ENCODE results near the gene LGI4. TPM values are rescaled to one million over a fixed set of nuclear protein-coding genes. Genes with fewer than 3 reads are reported as not detected.

LGI4 gene
- total RNA-seq, 1 experiment from 2014 or later: not detected

DNA sequence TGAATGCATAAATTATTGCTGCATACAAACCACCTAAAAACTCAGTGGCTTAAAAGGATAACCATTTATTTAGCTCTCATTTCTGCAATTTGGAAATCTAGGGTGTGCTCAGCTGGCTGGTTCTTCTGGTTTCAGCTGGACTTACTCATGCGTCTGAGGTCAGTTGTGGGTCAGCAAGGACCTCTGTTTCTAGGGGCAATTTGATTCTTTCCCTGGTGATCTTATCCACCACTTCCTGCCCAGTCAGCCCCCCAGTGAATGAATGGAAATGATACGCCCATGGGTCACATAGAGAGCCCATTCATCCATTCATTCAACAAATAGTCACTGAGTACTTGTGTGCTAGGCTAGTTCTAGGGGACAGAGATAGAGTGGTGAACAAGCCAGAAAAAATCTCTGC lies 29.6 kb upstream of the LGI4 start:
- no peaks in the 10 kb centered on the region for H3K36me3 ChIP-seq (ENCODE audit: insufficient read depth, low read length, poor library complexity, severe bottlenecking)
- intact Hi-C loops (cut with micrococcal nuclease; ENCODE audit: unreplicated experiment): no loop called here
- ChIA-PET POLR2A (ENCODE audit: low non-redundant PET) (no interaction called here), CTCF (no interaction called here)
- no peak for TF ChIP-seq EZH2 (IDR thresholded peaks at IDR 0.05; ENCODE audit: borderline replicate concordance, low read depth, low read length, poor library complexity, severe bottlenecking)
- TF ChIP-seq, protein P1, sequence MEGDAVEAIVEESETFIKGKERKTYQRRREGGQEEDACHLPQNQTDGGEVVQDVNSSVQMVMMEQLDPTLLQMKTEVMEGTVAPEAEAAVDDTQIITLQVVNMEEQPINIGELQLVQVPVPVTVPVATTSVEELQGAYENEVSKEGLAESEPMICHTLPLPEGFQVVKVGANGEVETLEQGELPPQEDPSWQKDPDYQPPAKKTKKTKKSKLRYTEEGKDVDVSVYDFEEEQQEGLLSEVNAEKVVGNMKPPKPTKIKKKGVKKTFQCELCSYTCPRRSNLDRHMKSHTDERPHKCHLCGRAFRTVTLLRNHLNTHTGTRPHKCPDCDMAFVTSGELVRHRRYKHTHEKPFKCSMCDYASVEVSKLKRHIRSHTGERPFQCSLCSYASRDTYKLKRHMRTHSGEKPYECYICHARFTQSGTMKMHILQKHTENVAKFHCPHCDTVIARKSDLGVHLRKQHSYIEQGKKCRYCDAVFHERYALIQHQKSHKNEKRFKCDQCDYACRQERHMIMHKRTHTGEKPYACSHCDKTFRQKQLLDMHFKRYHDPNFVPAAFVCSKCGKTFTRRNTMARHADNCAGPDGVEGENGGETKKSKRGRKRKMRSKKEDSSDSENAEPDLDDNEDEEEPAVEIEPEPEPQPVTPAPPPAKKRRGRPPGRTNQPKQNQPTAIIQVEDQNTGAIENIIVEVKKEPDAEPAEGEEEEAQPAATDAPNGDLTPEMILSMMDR (conservative IDR thresholded peaks at IDR 0.05; ENCODE audit: low read depth, low read length): no peak
- no peaks in the 10 kb centered on the region for H3K27me3 ChIP-seq (replicated peaks; ENCODE audit: insufficient read depth, low read depth, low read length, poor library complexity)
- no TSS peak for BruUV-seq (replicated peaks)
- no peak overlapping the region for H3K4me3 ChIP-seq (ENCODE audit: low read depth, low read length, poor library complexity, severe bottlenecking)
- DNase-seq (ENCODE audit: low spot score): no peak
- H3K27ac ChIP-seq (ENCODE audit: low read depth, low read length, poor library complexity, severe bottlenecking): no peak overlapping the region
- peaks cover 5% of the 10 kb centered on the region for H3K9me3 ChIP-seq (ENCODE audit: low read depth, low read length, poor library complexity, severe bottlenecking)
- no peaks in the 10 kb centered on the region for H3K4me1 ChIP-seq (ENCODE audit: insufficient read depth, low read length, poor library complexity, severe bottlenecking)

DNA sequence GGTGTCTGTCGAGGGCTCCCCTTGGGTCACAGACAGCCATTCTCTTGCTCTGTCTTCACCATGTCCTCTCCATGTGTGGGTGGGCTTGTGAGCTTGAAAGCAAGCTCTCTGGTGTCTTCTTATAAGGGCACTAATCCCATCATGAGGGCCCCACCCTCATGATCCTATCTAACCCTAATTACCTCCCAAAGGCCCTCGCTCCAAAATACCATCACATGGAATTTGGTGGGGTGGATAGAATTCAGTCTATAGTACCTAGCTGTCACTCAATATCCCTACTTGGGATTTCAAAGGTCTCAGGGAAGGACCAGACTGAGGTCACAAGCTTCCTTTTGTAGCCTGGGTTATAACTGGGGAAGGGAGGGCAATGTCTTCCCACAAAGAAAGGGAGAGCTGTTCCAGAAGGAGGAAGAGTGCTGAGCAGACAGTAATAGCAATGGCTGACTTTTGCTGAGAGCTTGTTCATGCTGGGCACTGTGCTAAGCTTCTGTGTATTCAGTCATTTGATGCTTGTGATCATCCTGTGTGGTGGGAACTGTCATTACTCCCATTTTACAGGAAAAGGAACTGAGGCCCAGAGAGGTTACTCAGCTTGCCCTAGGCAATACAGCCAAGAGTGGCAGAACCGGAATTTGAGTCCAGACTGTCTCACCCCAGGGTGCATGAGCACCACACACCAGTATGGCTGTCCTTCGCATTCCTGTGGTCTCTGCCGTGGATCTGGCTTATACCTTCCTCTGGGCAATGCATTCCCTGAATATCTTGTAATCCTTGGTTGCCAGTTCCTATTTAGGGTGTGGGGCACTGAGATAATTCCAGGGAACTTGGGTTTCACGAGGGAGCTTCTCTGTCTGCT lies 27.8 kb upstream of the LGI4 start:
- H3K27me3 ChIP-seq (replicated peaks; ENCODE audit: insufficient read depth, low read depth, low read length, poor library complexity): no peaks in the 10 kb centered on the region
- intact Hi-C loops (cut with micrococcal nuclease; ENCODE audit: unreplicated experiment): no loop called here
- peaks cover 5% of the 10 kb centered on the region for H3K9me3 ChIP-seq (ENCODE audit: low read depth, low read length, poor library complexity, severe bottlenecking)
- no peaks in the 10 kb centered on the region for H3K36me3 ChIP-seq (ENCODE audit: insufficient read depth, low read length, poor library complexity, severe bottlenecking)
- no peak overlapping the region for H3K4me3 ChIP-seq (ENCODE audit: low read depth, low read length, poor library complexity, severe bottlenecking)
- CTCF ChIA-PET: no interaction called here
- H3K4me1 ChIP-seq (ENCODE audit: insufficient read depth, low read length, poor library complexity, severe bottlenecking): no peaks in the 10 kb centered on the region
- POLR2A ChIA-PET (ENCODE audit: low non-redundant PET): no interaction called here
- no peak overlapping the region for H3K27ac ChIP-seq (ENCODE audit: low read depth, low read length, poor library complexity, severe bottlenecking)
- BruUV-seq (replicated peaks): no TSS peak
- DNase-seq (ENCODE audit: low spot score): no peak
- no peak for TF ChIP-seq EZH2 (IDR thresholded peaks at IDR 0.05; ENCODE audit: borderline replicate concordance, low read depth, low read length, poor library complexity, severe bottlenecking)
- TF ChIP-seq, protein P1 (conservative IDR thresholded peaks at IDR 0.05; ENCODE audit: low read depth, low read length): no peak

DNA sequence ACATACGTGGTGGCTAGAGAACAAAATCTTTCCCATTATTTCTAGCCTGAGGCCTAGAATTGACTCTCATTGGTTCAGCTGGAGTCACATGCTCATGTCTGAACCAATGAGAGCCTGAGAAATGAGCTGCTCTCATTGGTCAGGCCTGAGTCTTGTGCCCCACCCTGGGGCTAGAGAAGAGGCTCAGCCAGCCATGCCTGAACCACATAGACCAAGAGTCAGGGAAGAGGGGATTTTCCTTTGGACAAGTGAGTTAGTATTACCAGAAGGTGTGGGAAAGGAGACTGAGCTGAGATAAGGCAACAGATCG lies 26.5 kb upstream of the LGI4 start:
- Histone ChIP-seq H3K4me3 (ENCODE audit: low read depth, low read length, poor library complexity, severe bottlenecking) (no peak overlapping the region), H3K27ac (ENCODE audit: low read depth, low read length, poor library complexity, severe bottlenecking) (no peak overlapping the region), H3K9me3 (ENCODE audit: low read depth, low read length, poor library complexity, severe bottlenecking) (peaks cover 5% of the 10 kb centered on the region), H3K36me3 (ENCODE audit: insufficient read depth, low read length, poor library complexity, severe bottlenecking) (no peaks in the 10 kb centered on the region), H3K4me1 (ENCODE audit: insufficient read depth, low read length, poor library complexity, severe bottlenecking) (no peaks in the 10 kb centered on the region), H3K27me3 (replicated peaks; ENCODE audit: insufficient read depth, low read depth, low read length, poor library complexity) (no peaks in the 10 kb centered on the region)
- DNase-seq (ENCODE audit: low spot score): no peak
- intact Hi-C loops (cut with micrococcal nuclease; ENCODE audit: unreplicated experiment): no loop called here
- TF ChIP-seq, protein P1 (conservative IDR thresholded peaks at IDR 0.05; ENCODE audit: low read depth, low read length): no peak
- BruUV-seq (replicated peaks): no TSS peak
- POLR2A ChIA-PET (ENCODE audit: low non-redundant PET): no interaction called here
- CTCF ChIA-PET: no interaction called here

All from A673 (cell line).